ENCODE results near the gene LRRC8A.
A peak's percentile ranks its signal among the peaks of the same experiment; 100 is the strongest.

LRRC8A gene

DNA sequence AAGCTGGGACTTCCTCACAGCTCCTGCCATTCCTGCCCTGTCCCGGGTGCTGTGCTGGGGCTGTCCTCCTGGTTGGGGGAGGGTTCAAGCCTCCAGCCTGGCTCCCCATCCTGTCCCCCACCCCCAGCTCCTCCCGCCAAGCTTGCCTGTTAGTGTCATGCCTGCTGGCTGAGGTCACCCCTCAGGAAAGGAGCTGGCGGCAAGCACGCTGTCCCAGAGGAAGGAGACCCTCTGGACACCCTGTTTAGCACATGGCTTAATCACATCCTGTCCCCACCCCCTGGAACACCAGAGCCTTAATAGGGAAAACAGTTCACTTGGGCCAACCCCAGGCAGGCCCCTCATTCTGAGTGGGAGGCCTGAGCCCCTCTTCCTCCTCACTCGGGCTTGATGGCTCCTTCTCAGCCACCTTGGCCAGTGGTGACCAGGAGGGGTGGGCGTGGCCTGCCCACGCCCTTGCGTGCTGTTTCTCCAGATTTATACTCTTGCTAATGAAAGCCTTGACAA is 29.6 kb downstream of the LRRC8A start:
- no peak overlapping the region for H3K4me3 ChIP-seq (ENCODE audit: low read depth, low read length)
- TF ChIP-seq, protein P1, sequence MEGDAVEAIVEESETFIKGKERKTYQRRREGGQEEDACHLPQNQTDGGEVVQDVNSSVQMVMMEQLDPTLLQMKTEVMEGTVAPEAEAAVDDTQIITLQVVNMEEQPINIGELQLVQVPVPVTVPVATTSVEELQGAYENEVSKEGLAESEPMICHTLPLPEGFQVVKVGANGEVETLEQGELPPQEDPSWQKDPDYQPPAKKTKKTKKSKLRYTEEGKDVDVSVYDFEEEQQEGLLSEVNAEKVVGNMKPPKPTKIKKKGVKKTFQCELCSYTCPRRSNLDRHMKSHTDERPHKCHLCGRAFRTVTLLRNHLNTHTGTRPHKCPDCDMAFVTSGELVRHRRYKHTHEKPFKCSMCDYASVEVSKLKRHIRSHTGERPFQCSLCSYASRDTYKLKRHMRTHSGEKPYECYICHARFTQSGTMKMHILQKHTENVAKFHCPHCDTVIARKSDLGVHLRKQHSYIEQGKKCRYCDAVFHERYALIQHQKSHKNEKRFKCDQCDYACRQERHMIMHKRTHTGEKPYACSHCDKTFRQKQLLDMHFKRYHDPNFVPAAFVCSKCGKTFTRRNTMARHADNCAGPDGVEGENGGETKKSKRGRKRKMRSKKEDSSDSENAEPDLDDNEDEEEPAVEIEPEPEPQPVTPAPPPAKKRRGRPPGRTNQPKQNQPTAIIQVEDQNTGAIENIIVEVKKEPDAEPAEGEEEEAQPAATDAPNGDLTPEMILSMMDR (conservative IDR thresholded peaks at IDR 0.05; ENCODE audit: low read depth, low read length) = no peak
- no peak for DNase-seq (ENCODE audit: low read depth)

DNA sequence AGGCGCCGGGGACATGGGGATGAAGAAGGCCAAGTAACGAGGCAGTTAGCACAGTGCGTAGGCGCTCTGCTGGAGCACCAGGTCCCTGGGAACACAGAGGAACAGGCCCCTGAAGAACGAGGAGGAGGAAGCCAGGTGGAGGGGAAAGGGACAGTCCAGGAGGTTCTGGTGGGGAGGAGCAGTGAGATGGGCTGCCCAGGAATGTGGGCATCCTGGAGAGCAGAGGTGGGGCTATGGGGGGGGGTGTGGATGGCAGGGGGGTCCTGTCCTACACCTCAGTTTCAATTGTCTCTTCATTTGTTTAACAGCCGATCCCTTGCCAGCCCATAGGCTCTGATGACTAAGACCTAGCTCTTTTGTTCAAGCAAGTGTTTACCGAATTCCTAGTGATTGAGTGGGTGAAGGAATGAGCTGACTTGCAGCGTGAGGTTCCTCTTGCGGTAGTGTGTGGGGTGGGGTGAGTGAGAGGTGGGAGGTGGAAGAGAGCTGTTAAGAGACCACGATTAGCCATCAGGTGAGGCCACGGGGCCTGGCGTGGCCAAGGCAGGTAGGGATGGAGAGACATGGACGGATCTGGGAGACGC is 30.4 kb downstream of the LRRC8A start:
- no peak overlapping the region for H3K4me3 ChIP-seq (ENCODE audit: low read depth, low read length)
- TF ChIP-seq, protein P1 (conservative IDR thresholded peaks at IDR 0.05; ENCODE audit: low read depth, low read length) = no peak
- peak; percentile 86 for DNase-seq (ENCODE audit: low read depth)

DNA sequence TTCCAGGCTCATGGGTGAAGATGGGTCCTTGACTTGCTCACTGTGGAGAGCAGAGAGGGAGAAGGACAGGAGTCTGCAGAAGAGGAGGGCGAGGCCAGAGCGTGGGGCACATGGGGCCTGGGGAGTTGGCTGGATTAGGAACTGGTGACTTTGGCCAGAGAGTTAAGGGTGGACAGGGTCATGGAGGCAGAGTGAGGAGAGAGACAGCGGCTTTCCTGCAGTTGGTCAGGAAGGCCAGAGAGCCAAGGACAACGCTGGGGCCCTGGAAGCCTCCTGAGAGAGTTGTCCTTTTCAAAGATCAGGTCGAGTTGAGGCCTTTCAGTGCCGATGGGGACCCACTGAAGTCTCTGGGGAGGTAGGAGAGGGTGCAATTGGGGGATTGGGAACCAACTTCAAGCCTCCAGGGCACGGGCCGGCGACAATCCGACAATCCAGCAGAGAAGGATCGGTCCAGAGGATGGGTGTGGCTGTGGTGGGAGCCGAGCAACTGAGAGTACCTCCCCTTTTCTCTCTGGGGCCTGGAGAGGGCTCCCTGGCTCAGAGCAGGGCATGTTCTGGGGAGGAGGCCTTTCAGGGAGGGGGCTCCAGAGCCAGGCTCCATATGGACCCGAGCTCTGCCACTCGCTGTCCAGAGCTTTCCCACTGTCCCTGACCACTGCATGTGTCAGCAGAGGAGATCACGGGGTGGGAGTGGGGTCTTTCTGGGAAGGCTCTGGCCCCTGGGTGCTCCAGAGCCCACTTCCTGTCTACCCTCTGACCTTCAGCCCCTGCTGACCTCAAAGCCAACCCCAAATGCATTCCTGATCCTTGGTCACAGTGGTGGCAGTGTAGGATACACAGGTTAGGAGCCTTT is 31.3 kb downstream of the LRRC8A start:
- DNase-seq (ENCODE audit: low read depth) = no peak
- TF ChIP-seq, protein P1 (conservative IDR thresholded peaks at IDR 0.05; ENCODE audit: low read depth, low read length) = no peak
- no peak overlapping the region for H3K4me3 ChIP-seq (ENCODE audit: low read depth, low read length)

DNA sequence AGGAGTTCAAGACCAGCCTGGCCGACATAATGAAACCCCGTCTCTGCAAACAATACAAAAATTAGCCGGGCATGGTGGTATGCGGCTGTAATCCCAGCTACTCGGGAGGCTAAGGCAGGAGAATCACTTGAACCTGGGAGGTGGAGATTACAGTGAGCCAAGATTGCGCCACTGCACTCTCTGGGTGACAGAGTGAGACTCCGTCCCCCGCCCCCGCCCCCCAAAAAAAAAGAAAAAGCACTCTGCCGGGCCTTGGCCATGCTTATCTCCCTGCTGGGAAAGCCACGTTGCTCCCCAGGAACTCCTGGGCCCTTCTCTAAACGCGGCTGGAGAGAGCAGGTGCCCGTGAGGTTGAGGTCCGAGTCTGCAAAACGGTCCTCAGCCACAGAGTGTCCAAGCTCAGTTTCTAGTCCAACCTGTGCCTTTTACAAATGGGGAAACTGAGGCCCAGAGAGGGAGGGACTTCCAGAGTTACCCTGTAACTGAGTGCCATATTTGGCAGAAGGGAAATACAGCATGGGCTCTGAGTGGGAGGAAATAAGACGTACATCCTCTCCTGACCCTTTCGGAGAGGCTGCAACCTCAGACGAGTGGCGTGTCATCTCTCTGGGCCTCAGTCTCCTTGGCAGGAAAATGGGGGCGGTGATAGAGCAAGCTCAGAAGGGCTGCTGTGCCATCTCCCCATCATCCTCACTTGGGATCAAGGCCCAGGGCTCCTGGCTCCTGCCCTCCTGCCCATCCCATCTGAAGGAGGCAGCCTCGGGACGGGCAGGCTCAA is 32.3 kb downstream of the LRRC8A start:
- TF ChIP-seq, protein P1 (conservative IDR thresholded peaks at IDR 0.05; ENCODE audit: low read depth, low read length) = no peak
- DNase-seq (ENCODE audit: low read depth) = no peak
- no peak overlapping the region for H3K4me3 ChIP-seq (ENCODE audit: low read depth, low read length)

DNA sequence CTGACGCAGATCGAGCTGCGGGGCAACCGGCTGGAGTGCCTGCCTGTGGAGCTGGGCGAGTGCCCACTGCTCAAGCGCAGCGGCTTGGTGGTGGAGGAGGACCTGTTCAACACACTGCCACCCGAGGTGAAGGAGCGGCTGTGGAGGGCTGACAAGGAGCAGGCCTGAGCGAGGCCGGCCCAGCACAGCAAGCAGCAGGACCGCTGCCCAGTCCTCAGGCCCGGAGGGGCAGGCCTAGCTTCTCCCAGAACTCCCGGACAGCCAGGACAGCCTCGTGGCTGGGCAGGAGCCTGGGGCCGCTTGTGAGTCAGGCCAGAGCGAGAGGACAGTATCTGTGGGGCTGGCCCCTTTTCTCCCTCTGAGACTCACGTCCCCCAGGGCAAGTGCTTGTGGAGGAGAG is 34.3 kb downstream of the LRRC8A start:
- DNase-seq (ENCODE audit: low read depth) = peak; percentile 27
- TF ChIP-seq, protein P1 (conservative IDR thresholded peaks at IDR 0.05; ENCODE audit: low read depth, low read length) = no peak
- no peak overlapping the region for H3K4me3 ChIP-seq (ENCODE audit: low read depth, low read length)

DNA sequence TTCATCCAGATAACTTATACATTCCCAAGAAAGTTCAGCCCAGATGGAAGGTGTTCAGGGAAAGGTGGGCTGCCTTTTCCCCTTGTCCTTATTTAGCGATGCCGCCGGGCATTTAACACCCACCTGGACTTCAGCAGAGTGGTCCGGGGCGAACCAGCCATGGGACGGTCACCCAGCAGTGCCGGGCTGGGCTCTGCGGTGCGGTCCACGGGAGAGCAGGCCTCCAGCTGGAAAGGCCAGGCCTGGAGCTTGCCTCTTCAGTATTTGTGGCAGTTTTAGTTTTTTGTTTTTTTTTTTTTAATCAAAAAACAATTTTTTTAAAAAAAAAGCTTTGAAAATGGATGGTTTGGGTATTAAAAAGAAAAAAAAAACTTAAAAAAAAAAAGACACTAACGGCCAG is 34.8 kb downstream of the LRRC8A start:
- TF ChIP-seq, protein P1 (conservative IDR thresholded peaks at IDR 0.05; ENCODE audit: low read depth, low read length) = no peak
- H3K4me3 ChIP-seq (ENCODE audit: low read depth, low read length) = no peak overlapping the region
- DNase-seq (ENCODE audit: low read depth) = no peak
